Measurements from ENCODE around the gene EVA1B. TPM values are rescaled to one million over a fixed set of nuclear protein-coding genes. Genes with fewer than 3 reads are reported as not detected.

The EVA1B gene
- total RNA-seq, 1 experiment from 2014 or later: 32.0 TPM

DNA sequence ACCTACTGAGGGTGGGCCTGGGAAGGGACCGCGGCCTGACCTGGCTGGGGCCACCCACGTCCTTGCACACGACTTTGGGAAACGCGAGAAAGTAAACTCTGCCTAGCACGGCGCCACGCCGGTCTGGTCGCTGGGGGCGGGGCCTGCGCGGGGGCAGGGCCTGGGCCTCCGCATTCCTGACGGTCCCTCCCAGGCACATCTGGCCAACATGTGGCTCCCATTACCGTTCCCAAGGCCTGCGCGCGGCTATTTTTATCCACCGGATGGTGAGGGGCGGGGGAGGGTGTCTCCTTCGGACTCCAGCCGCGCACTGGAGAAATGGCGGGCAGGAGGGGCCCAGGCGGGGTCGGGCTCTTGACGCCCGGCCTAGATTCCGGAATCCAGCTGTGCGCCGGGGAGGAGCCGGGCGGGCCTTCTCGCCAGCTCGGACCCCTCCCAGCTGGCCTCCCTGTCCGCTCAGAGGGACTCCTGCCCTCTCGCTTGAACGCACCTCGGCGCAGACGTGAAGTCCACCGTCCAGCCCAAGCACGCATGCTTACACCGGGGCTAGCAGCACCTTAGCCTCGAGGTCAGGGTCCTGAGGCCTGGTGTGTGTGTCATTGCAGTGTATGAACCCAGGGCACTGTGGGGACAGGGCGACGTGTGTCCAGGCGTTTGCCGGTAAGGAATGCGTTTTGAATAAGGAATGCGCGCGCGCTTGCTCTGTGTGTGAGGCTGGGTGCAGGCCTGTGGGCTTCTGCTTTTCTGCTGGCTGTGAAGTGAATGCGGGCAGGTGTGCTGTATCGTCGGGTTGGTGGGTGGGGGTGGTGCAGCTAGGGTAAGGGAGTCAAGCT lies 2.1 kb downstream of the EVA1B start (continued):
- peak; percentile 81 for TF ChIP-seq SMAD3 (CRISPR knock-in tag; IDR thresholded peaks at IDR 0.05; ENCODE audit: borderline replicate concordance)
- TF ChIP-seq MYBL2 (CRISPR knock-in tag; IDR thresholded peaks at IDR 0.05): peak; percentile 89
- TF ChIP-seq, protein P1, sequence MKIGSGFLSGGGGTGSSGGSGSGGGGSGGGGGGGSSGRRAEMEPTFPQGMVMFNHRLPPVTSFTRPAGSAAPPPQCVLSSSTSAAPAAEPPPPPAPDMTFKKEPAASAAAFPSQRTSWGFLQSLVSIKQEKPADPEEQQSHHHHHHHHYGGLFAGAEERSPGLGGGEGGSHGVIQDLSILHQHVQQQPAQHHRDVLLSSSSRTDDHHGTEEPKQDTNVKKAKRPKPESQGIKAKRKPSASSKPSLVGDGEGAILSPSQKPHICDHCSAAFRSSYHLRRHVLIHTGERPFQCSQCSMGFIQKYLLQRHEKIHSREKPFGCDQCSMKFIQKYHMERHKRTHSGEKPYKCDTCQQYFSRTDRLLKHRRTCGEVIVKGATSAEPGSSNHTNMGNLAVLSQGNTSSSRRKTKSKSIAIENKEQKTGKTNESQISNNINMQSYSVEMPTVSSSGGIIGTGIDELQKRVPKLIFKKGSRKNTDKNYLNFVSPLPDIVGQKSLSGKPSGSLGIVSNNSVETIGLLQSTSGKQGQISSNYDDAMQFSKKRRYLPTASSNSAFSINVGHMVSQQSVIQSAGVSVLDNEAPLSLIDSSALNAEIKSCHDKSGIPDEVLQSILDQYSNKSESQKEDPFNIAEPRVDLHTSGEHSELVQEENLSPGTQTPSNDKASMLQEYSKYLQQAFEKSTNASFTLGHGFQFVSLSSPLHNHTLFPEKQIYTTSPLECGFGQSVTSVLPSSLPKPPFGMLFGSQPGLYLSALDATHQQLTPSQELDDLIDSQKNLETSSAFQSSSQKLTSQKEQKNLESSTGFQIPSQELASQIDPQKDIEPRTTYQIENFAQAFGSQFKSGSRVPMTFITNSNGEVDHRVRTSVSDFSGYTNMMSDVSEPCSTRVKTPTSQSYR (CRISPR knock-in tag; IDR thresholded peaks at IDR 0.05): no peak; the same call in 1 of the 2 replicates
- no peak for TF ChIP-seq HMGA2 (CRISPR knock-in tag; IDR thresholded peaks at IDR 0.05)
- no peak for TF ChIP-seq ZNF317 (CRISPR knock-in tag; IDR thresholded peaks at IDR 0.05; ENCODE audit: borderline replicate concordance, low read depth)
- peak; percentile 84 for TF ChIP-seq SP1 (CRISPR knock-in tag; conservative IDR thresholded peaks at IDR 0.05)
- TF ChIP-seq, protein P2, sequence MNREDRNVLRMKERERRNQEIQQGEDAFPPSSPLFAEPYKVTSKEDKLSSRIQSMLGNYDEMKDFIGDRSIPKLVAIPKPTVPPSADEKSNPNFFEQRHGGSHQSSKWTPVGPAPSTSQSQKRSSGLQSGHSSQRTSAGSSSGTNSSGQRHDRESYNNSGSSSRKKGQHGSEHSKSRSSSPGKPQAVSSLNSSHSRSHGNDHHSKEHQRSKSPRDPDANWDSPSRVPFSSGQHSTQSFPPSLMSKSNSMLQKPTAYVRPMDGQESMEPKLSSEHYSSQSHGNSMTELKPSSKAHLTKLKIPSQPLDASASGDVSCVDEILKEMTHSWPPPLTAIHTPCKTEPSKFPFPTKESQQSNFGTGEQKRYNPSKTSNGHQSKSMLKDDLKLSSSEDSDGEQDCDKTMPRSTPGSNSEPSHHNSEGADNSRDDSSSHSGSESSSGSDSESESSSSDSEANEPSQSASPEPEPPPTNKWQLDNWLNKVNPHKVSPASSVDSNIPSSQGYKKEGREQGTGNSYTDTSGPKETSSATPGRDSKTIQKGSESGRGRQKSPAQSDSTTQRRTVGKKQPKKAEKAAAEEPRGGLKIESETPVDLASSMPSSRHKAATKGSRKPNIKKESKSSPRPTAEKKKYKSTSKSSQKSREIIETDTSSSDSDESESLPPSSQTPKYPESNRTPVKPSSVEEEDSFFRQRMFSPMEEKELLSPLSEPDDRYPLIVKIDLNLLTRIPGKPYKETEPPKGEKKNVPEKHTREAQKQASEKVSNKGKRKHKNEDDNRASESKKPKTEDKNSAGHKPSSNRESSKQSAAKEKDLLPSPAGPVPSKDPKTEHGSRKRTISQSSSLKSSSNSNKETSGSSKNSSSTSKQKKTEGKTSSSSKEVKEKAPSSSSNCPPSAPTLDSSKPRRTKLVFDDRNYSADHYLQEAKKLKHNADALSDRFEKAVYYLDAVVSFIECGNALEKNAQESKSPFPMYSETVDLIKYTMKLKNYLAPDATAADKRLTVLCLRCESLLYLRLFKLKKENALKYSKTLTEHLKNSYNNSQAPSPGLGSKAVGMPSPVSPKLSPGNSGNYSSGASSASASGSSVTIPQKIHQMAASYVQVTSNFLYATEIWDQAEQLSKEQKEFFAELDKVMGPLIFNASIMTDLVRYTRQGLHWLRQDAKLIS (CRISPR knock-in tag; IDR thresholded peaks at IDR 0.05; ENCODE audit: borderline replicate concordance): peak; percentile 95; the same call in 1 of the 2 replicates
- no peak for TF ChIP-seq SOX15 (CRISPR knock-in tag; IDR thresholded peaks at IDR 0.05)
- TF ChIP-seq, protein P3, sequence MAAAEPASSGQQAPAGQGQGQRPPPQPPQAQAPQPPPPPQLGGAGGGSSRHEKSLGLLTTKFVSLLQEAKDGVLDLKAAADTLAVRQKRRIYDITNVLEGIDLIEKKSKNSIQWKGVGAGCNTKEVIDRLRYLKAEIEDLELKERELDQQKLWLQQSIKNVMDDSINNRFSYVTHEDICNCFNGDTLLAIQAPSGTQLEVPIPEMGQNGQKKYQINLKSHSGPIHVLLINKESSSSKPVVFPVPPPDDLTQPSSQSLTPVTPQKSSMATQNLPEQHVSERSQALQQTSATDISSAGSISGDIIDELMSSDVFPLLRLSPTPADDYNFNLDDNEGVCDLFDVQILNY (CRISPR knock-in tag; IDR thresholded peaks at IDR 0.05): peak; percentile 95
- peak; percentile 95 for TF ChIP-seq ETV6 (CRISPR knock-in tag; IDR thresholded peaks at IDR 0.05)
- TF ChIP-seq, protein P4, sequence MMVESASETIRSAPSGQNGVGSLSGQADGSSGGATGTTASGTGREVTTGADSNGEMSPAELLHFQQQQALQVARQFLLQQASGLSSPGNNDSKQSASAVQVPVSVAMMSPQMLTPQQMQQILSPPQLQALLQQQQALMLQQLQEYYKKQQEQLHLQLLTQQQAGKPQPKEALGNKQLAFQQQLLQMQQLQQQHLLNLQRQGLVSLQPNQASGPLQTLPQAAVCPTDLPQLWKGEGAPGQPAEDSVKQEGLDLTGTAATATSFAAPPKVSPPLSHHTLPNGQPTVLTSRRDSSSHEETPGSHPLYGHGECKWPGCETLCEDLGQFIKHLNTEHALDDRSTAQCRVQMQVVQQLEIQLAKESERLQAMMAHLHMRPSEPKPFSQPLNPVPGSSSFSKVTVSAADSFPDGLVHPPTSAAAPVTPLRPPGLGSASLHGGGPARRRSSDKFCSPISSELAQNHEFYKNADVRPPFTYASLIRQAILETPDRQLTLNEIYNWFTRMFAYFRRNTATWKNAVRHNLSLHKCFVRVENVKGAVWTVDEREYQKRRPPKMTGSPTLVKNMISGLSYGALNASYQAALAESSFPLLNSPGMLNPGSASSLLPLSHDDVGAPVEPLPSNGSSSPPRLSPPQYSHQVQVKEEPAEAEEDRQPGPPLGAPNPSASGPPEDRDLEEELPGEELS (CRISPR knock-in tag; IDR thresholded peaks at IDR 0.05): peak; percentile 78
- TF ChIP-seq KAT7 (CRISPR knock-in tag; IDR thresholded peaks at IDR 0.05; ENCODE audit: borderline replicate concordance): no peak
- TF ChIP-seq, protein P5, sequence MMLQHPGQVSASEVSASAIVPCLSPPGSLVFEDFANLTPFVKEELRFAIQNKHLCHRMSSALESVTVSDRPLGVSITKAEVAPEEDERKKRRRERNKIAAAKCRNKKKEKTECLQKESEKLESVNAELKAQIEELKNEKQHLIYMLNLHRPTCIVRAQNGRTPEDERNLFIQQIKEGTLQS (CRISPR knock-in tag; conservative IDR thresholded peaks at IDR 0.05): peak; percentile 27; the same call in 1 of the 2 replicates
- peak; percentile 97 for TF ChIP-seq FOXP1 (CRISPR knock-in tag; IDR thresholded peaks at IDR 0.05; ENCODE audit: borderline replicate concordance)
- peak; percentile 92 for TF ChIP-seq ZNF121 (CRISPR knock-in tag; IDR thresholded peaks at IDR 0.05)
- no peak for TF ChIP-seq JAZF1 (CRISPR knock-in tag; IDR thresholded peaks at IDR 0.05)
- peak; percentile 51; the same call in 1 of the 2 replicates for TF ChIP-seq NFE2L1 (CRISPR knock-in tag; IDR thresholded peaks at IDR 0.05)
- TF ChIP-seq, protein P6, sequence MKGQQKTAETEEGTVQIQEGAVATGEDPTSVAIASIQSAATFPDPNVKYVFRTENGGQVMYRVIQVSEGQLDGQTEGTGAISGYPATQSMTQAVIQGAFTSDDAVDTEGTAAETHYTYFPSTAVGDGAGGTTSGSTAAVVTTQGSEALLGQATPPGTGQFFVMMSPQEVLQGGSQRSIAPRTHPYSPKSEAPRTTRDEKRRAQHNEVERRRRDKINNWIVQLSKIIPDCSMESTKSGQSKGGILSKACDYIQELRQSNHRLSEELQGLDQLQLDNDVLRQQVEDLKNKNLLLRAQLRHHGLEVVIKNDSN (CRISPR knock-in tag; IDR thresholded peaks at IDR 0.05): peak; percentile 49
- TF ChIP-seq, protein P7, sequence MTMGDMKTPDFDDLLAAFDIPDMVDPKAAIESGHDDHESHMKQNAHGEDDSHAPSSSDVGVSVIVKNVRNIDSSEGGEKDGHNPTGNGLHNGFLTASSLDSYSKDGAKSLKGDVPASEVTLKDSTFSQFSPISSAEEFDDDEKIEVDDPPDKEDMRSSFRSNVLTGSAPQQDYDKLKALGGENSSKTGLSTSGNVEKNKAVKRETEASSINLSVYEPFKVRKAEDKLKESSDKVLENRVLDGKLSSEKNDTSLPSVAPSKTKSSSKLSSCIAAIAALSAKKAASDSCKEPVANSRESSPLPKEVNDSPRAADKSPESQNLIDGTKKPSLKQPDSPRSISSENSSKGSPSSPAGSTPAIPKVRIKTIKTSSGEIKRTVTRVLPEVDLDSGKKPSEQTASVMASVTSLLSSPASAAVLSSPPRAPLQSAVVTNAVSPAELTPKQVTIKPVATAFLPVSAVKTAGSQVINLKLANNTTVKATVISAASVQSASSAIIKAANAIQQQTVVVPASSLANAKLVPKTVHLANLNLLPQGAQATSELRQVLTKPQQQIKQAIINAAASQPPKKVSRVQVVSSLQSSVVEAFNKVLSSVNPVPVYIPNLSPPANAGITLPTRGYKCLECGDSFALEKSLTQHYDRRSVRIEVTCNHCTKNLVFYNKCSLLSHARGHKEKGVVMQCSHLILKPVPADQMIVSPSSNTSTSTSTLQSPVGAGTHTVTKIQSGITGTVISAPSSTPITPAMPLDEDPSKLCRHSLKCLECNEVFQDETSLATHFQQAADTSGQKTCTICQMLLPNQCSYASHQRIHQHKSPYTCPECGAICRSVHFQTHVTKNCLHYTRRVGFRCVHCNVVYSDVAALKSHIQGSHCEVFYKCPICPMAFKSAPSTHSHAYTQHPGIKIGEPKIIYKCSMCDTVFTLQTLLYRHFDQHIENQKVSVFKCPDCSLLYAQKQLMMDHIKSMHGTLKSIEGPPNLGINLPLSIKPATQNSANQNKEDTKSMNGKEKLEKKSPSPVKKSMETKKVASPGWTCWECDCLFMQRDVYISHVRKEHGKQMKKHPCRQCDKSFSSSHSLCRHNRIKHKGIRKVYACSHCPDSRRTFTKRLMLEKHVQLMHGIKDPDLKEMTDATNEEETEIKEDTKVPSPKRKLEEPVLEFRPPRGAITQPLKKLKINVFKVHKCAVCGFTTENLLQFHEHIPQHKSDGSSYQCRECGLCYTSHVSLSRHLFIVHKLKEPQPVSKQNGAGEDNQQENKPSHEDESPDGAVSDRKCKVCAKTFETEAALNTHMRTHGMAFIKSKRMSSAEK (CRISPR knock-in tag; IDR thresholded peaks at IDR 0.05; ENCODE audit: borderline replicate concordance): no peak; the same call in 1 of the 2 replicates
- no peak for TF ChIP-seq GTF2I (CRISPR knock-in tag; conservative IDR thresholded peaks at IDR 0.05)
- TF ChIP-seq, protein P8, sequence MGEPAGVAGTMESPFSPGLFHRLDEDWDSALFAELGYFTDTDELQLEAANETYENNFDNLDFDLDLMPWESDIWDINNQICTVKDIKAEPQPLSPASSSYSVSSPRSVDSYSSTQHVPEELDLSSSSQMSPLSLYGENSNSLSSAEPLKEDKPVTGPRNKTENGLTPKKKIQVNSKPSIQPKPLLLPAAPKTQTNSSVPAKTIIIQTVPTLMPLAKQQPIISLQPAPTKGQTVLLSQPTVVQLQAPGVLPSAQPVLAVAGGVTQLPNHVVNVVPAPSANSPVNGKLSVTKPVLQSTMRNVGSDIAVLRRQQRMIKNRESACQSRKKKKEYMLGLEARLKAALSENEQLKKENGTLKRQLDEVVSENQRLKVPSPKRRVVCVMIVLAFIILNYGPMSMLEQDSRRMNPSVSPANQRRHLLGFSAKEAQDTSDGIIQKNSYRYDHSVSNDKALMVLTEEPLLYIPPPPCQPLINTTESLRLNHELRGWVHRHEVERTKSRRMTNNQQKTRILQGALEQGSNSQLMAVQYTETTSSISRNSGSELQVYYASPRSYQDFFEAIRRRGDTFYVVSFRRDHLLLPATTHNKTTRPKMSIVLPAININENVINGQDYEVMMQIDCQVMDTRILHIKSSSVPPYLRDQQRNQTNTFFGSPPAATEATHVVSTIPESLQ (CRISPR knock-in tag; IDR thresholded peaks at IDR 0.05): no peak

Measured in WTC11 (cell line).